Lung (tissue), 12 donors: Measurements from ENCODE around the gene MT1E. TPM values are rescaled to one million over a fixed set of nuclear protein-coding genes. Genes with fewer than 3 reads are reported as not detected.

Source experiments
- ATAC-seq: fragments of 200-7000 bp; cut with Tn5 transposase; one replicate; pipeline ENCODE4 v1.9.1; 2020; ENCODE audit warnings: moderate number of reproducible peaks; ENCODE audit not compliant: insufficient read depth, low FRiP score
- DNase-seq, 3 donors: peaks; one replicate each; pipeline ENCODE4 v3.0.0-alpha.2; 2013 to 2017
- H3K27ac ChIP-seq, 2 donors: one replicate each; pipeline ENCODE4 v1.5.1; 2013; ENCODE audit warnings: mild to moderate bottlenecking in 2 of 2, moderate library complexity in 2 of 2, control low read depth in 1 of 2, inconsistent platforms in 1 of 2, low read depth in 1 of 2, low read length in 1 of 2
- H3K27me3 ChIP-seq, 3 donors: one replicate each; pipeline ENCODE4 v1.5.1; 2013; ENCODE audit warnings: low read length in 2 of 3; ENCODE audit not compliant: control insufficient read depth in 3 of 3, insufficient read depth in 3 of 3
- H3K36me3 ChIP-seq, 4 donors: one replicate each; pipeline ENCODE4 v1.5.1; 2013; ENCODE audit warnings: low read length in 4 of 4, mild to moderate bottlenecking in 1 of 4, moderate library complexity in 1 of 4; ENCODE audit not compliant: control insufficient read depth in 4 of 4, insufficient read depth in 4 of 4
- H3K4me1 ChIP-seq, 5 donors: one replicate each; pipeline ENCODE4 v1.5.1; 2013; ENCODE audit warnings: low read length in 5 of 5, mild to moderate bottlenecking in 2 of 5, moderate library complexity in 1 of 5; ENCODE audit not compliant: control insufficient read depth in 5 of 5, insufficient read depth in 5 of 5
- H3K4me3 ChIP-seq: one replicate; pipeline ENCODE4 v1.5.1; 2013; ENCODE audit warnings: mild to moderate bottlenecking, control low read depth, moderate library complexity
- H3K9ac ChIP-seq, 2 donors: one replicate each; pipeline ENCODE4 v1.5.1; 2013; ENCODE audit warnings: low read length in 2 of 2, control low read depth in 1 of 2; ENCODE audit not compliant: insufficient read depth in 1 of 2
- H3K9me3 ChIP-seq, 4 donors: one replicate each; pipeline ENCODE4 v1.5.1; 2013; ENCODE audit warnings: low read length in 3 of 4, mild to moderate bottlenecking in 1 of 4, moderate library complexity in 1 of 4; ENCODE audit not compliant: control insufficient read depth in 4 of 4, insufficient read depth in 3 of 4
- WGBS, 2 donors: extraction: QIAGEN DNeasy Blood & Tissue Kit; methylation state at CpG; one replicate each; pipeline ENCODE4 v1.1.7; 2013; 5-methylcytosine and 5-hydroxymethylcytosine counted together
- polyA plus RNA-seq, 2 donors: library from polyadenylated mRNA; stranded (reverse); fragments of 200-250 nt; gene quantifications; one replicate each; pipeline ENCODE4 v1.2.1, GENCODE V29; 2013
- total RNA-seq, 2 donors: library from RNA; depleted of rRNA in 1 of 2; stranded (reverse); fragments of >200 nt in 1 of 2; gene quantifications; one replicate each; pipeline ENCODE4 v1.2.1, GENCODE V29; 2014 to 2021
- TF ChIP-seq, protein P1 (sequence below): IDR thresholded peaks from 2 replicates; pipeline ENCODE4 v1.5.1; 2012; ENCODE audit warnings: mild to moderate bottlenecking; ENCODE audit errors: control extremely low read depth, extremely low read depth
- donor health status: control.
- donor health status: control.
- donor health status: Bipolar disorder and iron deficiency.
- donor health status: healthy.
- donor health status: DM: yes; HTN: yes; CAD: no.

Gene MT1E
- total and polyA plus RNA-seq, 4 donors, result 22.1 to 746 (median 159) TPM

DNA sequence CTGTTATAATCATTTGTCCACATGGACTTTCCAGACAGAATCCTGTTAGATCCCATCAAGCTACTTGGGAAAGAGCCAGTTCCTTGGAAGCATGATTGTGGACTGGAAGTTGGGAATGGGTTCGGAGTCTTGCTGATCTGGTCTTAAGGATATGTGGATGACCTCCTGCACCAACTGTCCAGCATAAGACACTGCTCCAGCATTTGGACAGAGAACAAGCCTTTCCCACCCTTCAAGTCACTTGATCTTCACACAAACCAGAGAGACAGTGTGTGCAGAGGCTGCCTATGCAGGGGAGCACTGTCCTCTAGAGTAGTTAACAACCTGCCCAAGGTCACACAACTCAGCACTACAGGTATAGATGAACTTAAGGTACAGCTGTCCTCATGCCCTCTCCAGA, 20.3 kb downstream of the MT1E start:
- H3K27me3 ChIP-seq, result peaks cover 0 to 85% (median 83%) of the 10 kb centered on the region in 3 donors
- TF ChIP-seq, protein P1, sequence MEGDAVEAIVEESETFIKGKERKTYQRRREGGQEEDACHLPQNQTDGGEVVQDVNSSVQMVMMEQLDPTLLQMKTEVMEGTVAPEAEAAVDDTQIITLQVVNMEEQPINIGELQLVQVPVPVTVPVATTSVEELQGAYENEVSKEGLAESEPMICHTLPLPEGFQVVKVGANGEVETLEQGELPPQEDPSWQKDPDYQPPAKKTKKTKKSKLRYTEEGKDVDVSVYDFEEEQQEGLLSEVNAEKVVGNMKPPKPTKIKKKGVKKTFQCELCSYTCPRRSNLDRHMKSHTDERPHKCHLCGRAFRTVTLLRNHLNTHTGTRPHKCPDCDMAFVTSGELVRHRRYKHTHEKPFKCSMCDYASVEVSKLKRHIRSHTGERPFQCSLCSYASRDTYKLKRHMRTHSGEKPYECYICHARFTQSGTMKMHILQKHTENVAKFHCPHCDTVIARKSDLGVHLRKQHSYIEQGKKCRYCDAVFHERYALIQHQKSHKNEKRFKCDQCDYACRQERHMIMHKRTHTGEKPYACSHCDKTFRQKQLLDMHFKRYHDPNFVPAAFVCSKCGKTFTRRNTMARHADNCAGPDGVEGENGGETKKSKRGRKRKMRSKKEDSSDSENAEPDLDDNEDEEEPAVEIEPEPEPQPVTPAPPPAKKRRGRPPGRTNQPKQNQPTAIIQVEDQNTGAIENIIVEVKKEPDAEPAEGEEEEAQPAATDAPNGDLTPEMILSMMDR, result no peak
- no peak for ATAC-seq

DNA sequence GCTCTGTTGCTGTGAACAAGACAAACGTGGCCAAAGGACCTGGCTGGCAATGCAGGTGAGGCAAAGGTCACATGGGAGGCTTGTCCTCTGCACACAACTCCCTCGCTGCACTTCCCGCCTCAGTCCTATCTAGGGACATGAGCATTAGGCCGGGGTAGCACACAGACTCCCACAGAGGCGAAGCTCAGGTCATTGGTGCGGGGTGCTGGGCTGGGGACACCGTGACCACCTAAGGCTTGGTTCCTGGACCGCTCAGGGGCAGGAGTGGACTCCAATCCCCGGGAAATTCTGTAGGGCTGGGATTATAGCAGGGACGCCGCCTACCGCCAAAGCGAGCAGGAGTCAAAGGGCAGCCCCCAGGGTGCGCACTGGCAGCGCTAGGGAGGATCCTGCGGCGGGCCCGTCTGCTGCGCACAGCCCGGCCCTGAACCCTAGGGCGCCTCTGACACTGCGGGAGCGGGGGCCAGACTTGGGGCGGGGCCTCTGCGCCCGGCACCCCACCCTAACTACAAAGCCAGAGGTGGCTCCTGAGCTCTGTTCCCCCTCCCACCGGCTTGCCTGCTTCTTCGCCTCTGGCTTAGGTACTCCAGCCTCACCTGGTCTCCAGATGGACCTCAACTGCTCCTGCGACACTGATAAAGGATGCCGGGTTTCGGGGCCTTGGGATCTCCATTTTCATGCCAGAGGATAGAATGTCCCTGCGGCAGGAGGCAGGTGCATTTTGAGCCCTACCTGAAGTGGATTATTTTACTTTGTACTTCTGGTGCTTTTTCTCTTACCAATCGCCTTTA, 22.3 kb downstream of the MT1E start:
- Histone ChIP-seq H3K4me1 (peaks cover 0 to 6% (median 0%) of the 10 kb centered on the region in 5 donors), H3K27ac (no peak overlapping the region), H3K9me3 (no peaks in the 10 kb centered on the region), H3K9ac (no peak overlapping the region), H3K27me3 (peaks cover 0 to 75% (median 70%) of the 10 kb centered on the region in 3 donors), H3K4me3 (no peak overlapping the region), H3K36me3 (no peaks in the 10 kb centered on the region)
- DNase-seq (no peak), ATAC-seq (no peak)
- WGBS, 2 donors, result 36 to 47% methylated on average over 30 to 33 of the region's 33 CpGs
- TF ChIP-seq, protein P1, result no peak

More for the DNA sequence above, 20.3 kb downstream of the MT1E start:
- Histone ChIP-seq H3K9me3 (no peaks in the 10 kb centered on the region), H3K9ac (no peak overlapping the region), H3K4me3 (no peak overlapping the region), H3K4me1 (peaks cover 0 to 6% (median 0%) of the 10 kb centered on the region in 5 donors), H3K36me3 (no peaks in the 10 kb centered on the region), H3K27ac (no peak overlapping the region)
- DNase-seq, result no peak
- WGBS, 2 donors, result 0% methylated on average over 1 of the region's 1 CpG

DNA sequence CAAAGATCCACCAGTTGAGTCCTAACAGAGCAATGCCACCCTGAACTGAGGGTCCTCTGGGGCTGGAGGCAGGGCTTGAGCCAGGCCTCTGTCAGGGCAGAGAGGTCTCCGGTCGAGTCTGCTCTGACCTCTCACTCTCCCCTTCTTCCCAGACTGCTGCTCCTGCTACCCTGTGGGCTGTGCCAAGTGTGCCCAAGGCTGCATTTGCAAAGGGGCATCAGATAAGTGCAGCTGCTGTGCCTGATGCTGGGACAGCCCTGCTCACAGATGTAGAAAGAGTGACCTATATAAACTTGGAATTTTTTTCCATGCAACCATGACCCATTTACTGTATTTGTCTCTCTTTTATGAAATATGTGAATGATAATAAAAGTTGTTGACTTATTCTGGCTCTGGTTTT, 23.7 kb downstream of the MT1E start:
- Histone ChIP-seq H3K9ac (no peak overlapping the region), H3K36me3 (no peaks in the 10 kb centered on the region), H3K4me3 (no peak overlapping the region), H3K4me1 (no peaks in the 10 kb centered on the region), H3K27me3 (peaks cover 0 to 61% (median 57%) of the 10 kb centered on the region in 3 donors), H3K27ac (no peak overlapping the region), H3K9me3 (no peaks in the 10 kb centered on the region)
- no peak for ATAC-seq
- DNase-seq, result no peak
- TF ChIP-seq, protein P1, result no peak
- 96 to 100% methylated on average over 1 to 2 of the region's 2 CpGs for WGBS, 2 donors
